Measurements from ENCODE around the gene NCMAP. TPM values are rescaled to one million over a fixed set of nuclear protein-coding genes. Genes with fewer than 3 reads are reported as not detected.

Gene NCMAP
- total and polyA plus RNA-seq, 2 experiments from 2014 or later, result 0.17 to 0.23 TPM

GRCh38 chr1:24586119-24586518 is 30.2 kb downstream of the NCMAP start:
- Histone ChIP-seq H3K27me3 (ENCODE audit: insufficient read depth) (no peaks in the 10 kb centered on the region), H3F3A (replicated peaks; ENCODE audit: low read depth) (no peaks in the 10 kb centered on the region), H3K79me2 (replicated peaks; ENCODE audit: insufficient read depth) (no peaks in the 10 kb centered on the region), H3K4me1 (ENCODE audit: insufficient read depth) (no peaks in the 10 kb centered on the region), H3K36me3 (ENCODE audit: insufficient read depth) (no peaks in the 10 kb centered on the region), H3K4me3 (no peak overlapping the region), H3K27ac (ENCODE audit: low read depth) (no peak overlapping the region), H2AFZ (no peak overlapping the region), H3K9me2 (ENCODE audit: insufficient read depth) (no peaks in the 10 kb centered on the region), H3K4me2 (no peak overlapping the region), H4K20me1 (replicated peaks; ENCODE audit: insufficient read depth) (no peaks in the 10 kb centered on the region)
- Mint-ChIP-seq H3K4me1 (no peaks in the 10 kb centered on the region), H3K9me3 (no peaks in the 10 kb centered on the region; the same call in 2 of the 3 replicates), H3K36me3 (ENCODE audit: low read depth) (no peaks in the 10 kb centered on the region), H3K27ac (no peak overlapping the region), H3K4me3 (no peak overlapping the region), H3K27me3 (ENCODE audit: insufficient read depth, low read depth, poor library complexity) (no peaks in the 10 kb centered on the region)
- TF ChIP-seq CREB1 (CRISPR knock-in tag; IDR thresholded peaks at IDR 0.05; ENCODE audit: low read depth) (no peak), NANOG (IDR thresholded peaks at IDR 0.05; ENCODE audit: borderline replicate concordance) (no peak), JUNB (IDR thresholded peaks at IDR 0.05; ENCODE audit: unreplicated experiment) (no peak), STAT1 (IDR thresholded peaks at IDR 0.05; ENCODE audit: unreplicated experiment) (no peak), REST (IDR thresholded peaks at IDR 0.05; ENCODE audit: unreplicated experiment) (no peak), POLR2AphosphoS5 (IDR thresholded peaks at IDR 0.05; ENCODE audit: low read depth) (no peak), EZH2 (IDR thresholded peaks at IDR 0.05; ENCODE audit: low read depth, unreplicated experiment) (no peak), ZNF331 (CRISPR knock-in tag; IDR thresholded peaks at IDR 0.05; ENCODE audit: low read depth) (no peak)
- TF ChIP-seq, protein P1, sequence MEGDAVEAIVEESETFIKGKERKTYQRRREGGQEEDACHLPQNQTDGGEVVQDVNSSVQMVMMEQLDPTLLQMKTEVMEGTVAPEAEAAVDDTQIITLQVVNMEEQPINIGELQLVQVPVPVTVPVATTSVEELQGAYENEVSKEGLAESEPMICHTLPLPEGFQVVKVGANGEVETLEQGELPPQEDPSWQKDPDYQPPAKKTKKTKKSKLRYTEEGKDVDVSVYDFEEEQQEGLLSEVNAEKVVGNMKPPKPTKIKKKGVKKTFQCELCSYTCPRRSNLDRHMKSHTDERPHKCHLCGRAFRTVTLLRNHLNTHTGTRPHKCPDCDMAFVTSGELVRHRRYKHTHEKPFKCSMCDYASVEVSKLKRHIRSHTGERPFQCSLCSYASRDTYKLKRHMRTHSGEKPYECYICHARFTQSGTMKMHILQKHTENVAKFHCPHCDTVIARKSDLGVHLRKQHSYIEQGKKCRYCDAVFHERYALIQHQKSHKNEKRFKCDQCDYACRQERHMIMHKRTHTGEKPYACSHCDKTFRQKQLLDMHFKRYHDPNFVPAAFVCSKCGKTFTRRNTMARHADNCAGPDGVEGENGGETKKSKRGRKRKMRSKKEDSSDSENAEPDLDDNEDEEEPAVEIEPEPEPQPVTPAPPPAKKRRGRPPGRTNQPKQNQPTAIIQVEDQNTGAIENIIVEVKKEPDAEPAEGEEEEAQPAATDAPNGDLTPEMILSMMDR (conservative IDR thresholded peaks at IDR 0.05; ENCODE audit: low read depth in 2 of 2), result no peak
- TF ChIP-seq, protein P2, sequence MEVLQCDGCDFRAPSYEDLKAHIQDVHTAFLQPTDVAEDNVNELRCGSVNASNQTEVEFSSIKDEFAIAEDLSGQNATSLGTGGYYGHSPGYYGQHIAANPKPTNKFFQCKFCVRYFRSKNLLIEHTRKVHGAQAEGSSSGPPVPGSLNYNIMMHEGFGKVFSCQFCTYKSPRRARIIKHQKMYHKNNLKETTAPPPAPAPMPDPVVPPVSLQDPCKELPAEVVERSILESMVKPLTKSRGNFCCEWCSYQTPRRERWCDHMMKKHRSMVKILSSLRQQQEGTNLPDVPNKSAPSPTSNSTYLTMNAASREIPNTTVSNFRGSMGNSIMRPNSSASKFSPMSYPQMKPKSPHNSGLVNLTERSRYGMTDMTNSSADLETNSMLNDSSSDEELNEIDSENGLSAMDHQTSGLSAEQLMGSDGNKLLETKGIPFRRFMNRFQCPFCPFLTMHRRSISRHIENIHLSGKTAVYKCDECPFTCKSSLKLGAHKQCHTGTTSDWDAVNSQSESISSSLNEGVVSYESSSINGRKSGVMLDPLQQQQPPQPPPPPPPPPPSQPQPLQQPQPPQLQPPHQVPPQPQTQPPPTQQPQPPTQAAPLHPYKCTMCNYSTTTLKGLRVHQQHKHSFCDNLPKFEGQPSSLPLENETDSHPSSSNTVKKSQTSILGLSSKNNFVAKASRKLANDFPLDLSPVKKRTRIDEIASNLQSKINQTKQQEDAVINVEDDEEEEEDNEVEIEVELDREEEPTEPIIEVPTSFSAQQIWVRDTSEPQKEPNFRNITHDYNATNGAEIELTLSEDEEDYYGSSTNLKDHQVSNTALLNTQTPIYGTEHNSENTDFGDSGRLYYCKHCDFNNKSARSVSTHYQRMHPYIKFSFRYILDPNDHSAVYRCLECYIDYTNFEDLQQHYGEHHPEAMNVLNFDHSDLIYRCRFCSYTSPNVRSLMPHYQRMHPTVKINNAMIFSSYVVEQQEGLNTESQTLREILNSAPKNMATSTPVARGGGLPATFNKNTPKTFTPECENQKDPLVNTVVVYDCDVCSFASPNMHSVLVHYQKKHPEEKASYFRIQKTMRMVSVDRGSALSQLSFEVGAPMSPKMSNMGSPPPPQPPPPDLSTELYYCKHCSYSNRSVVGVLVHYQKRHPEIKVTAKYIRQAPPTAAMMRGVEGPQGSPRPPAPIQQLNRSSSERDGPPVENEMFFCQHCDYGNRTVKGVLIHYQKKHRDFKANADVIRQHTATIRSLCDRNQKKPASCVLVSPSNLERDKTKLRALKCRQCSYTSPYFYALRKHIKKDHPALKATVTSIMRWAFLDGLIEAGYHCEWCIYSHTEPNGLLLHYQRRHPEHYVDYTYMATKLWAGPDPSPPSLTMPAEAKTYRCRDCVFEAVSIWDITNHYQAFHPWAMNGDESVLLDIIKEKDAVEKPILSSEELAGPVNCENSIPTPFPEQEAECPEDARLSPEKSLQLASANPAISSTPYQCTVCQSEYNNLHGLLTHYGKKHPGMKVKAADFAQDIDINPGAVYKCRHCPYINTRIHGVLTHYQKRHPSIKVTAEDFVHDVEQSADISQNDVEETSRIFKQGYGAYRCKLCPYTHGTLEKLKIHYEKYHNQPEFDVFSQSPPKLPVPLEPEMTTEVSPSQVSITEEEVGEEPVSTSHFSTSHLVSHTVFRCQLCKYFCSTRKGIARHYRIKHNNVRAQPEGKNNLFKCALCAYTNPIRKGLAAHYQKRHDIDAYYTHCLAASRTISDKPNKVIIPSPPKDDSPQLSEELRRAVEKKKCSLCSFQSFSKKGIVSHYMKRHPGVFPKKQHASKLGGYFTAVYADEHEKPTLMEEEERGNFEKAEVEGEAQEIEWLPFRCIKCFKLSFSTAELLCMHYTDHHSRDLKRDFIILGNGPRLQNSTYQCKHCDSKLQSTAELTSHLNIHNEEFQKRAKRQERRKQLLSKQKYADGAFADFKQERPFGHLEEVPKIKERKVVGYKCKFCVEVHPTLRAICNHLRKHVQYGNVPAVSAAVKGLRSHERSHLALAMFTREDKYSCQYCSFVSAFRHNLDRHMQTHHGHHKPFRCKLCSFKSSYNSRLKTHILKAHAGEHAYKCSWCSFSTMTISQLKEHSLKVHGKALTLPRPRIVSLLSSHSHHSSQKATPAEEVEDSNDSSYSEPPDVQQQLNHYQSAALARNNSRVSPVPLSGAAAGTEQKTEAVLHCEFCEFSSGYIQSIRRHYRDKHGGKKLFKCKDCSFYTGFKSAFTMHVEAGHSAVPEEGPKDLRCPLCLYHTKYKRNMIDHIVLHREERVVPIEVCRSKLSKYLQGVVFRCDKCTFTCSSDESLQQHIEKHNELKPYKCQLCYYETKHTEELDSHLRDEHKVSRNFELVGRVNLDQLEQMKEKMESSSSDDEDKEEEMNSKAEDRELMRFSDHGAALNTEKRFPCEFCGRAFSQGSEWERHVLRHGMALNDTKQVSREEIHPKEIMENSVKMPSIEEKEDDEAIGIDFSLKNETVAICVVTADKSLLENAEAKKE (CRISPR knock-in tag; IDR thresholded peaks at IDR 0.05), result no peak
- DNase-seq (ENCODE audit: low spot score) (no peak), ATAC-seq (no peak)

All from GM23338 (cell line).